Endothelial cell of umbilical vein (primary cell): Measurements from ENCODE around the gene ATP9B. TPM values are rescaled to one million over a fixed set of nuclear protein-coding genes. Genes with fewer than 3 reads are reported as not detected.

Experiments
- BruUV-seq: library from RNA; stranded (reverse); fragments of 400-500 nt; replicated peaks from 2 replicates; lab custom pipeline; 2021; lab: Mats Ljungman, UMichigan
- CTCF ChIA-PET: fragments of 300-600, 350-600 bp; sonication (Branson Sonifier 250); formaldehyde crosslinking; loops from one replicate; lab custom pipeline; 2021; ENCODE audit warnings: antibody characterized with exemption, inconsistent platforms; lab: Charles Lee
- POLR2A ChIA-PET: fragments of 300-600, 350-600 bp; sonication (Branson Sonifier 250); formaldehyde crosslinking; loops from one replicate; lab custom pipeline; 2021; ENCODE audit warnings: antibody characterized with exemption, inconsistent platforms; lab: Charles Lee
- DNase-seq: peaks from one replicate; pipeline ENCODE4 v3.0.0-alpha.2; 2011; ENCODE audit warnings: low read depth, low spot score
- FAIRE-seq: peaks from 2 replicates; lab custom pipeline; 2011; peaks lifted over from hg19 to GRCh38; lab: Jason Lieb, UNC
- H2AFZ ChIP-seq: 2 replicates; pipeline ENCODE4 v1.6.0; 2012; ENCODE audit warnings: low read depth, low read length, control low read depth, inconsistent platforms
- H3K27ac ChIP-seq: 2 replicates; pipeline ENCODE4 v1.5.1; 2011; ENCODE audit warnings: low read depth, mild to moderate bottlenecking, control low read depth, low read length, moderate library complexity; ENCODE audit not compliant: insufficient read depth
- H3K27me3 ChIP-seq, 2 experiments: 2 replicates each; pipeline versions ENCODE4 v1.6.0 to v1.6.1; 2011; ENCODE audit warnings: low read length in 2 of 2, mixed read lengths in 1 of 2; ENCODE audit not compliant: control insufficient read depth in 2 of 2, insufficient read depth in 2 of 2
- H3K36me3 ChIP-seq, 2 experiments: 2 replicates in 1 of 2; 3 replicates in 1 of 2; pipeline ENCODE4 v1.5.1; 2011; ENCODE audit warnings: low read length in 2 of 2, mild to moderate bottlenecking in 1 of 2, moderate library complexity in 1 of 2; ENCODE audit not compliant: control insufficient read depth in 2 of 2, insufficient read depth in 2 of 2; ENCODE audit errors: extremely low read depth in 1 of 2
- H3K4me1 ChIP-seq: 3 replicates; pipeline ENCODE4 v1.5.1; 2011; ENCODE audit warnings: mild to moderate bottlenecking, low read length; ENCODE audit not compliant: control insufficient read depth, insufficient read depth; ENCODE audit errors: extremely low read depth
- H3K4me2 ChIP-seq: 2 replicates; pipeline ENCODE4 v1.6.1; 2011; ENCODE audit warnings: low read length, control low read depth, mixed read lengths; ENCODE audit not compliant: insufficient read depth
- H3K4me3 ChIP-seq, 3 experiments: fragments of 200-600 bp in 1 of 3; sonication (generic), shearing (Covaris generic) in 1 of 3; replicated peaks in 1 of 3; 2 replicates each; pipeline ENCODE4 v1.5.1; 2011 to 2016; ENCODE audit warnings: control low read depth in 3 of 3, low read length in 3 of 3, mild to moderate bottlenecking in 2 of 3, inconsistent platforms in 1 of 3, low read depth in 1 of 3, moderate library complexity in 1 of 3; ENCODE audit not compliant: insufficient read depth in 1 of 3
- H3K79me2 ChIP-seq: 2 replicates; pipeline ENCODE4 v1.6.0; 2012; ENCODE audit warnings: low read length, inconsistent platforms; ENCODE audit not compliant: control insufficient read depth, insufficient read depth
- H3K9ac ChIP-seq: replicated peaks from 2 replicates; pipeline ENCODE3; 2011; ENCODE audit warnings: low read length, control low read depth; ENCODE audit not compliant: insufficient read depth; ENCODE audit errors: extremely low read depth
- H3K9me1 ChIP-seq: replicated peaks from 3 replicates; pipeline ENCODE4 v1.6.0; 2011; ENCODE audit warnings: mild to moderate bottlenecking, low read length; ENCODE audit not compliant: control insufficient read depth, insufficient read depth; ENCODE audit errors: extremely low read depth
- H3K9me3 ChIP-seq: replicated peaks from 2 replicates; pipeline ENCODE4 v1.5.1; 2012; ENCODE audit warnings: low read length, inconsistent platforms; ENCODE audit not compliant: control insufficient read depth, insufficient read depth
- H4K20me1 ChIP-seq: replicated peaks from 2 replicates; pipeline ENCODE3; 2011; ENCODE audit warnings: mild to moderate bottlenecking, low read length; ENCODE audit not compliant: control insufficient read depth, insufficient read depth; ENCODE audit errors: extremely low read depth
- EZH2 ChIP-seq: IDR thresholded peaks from 2 replicates; pipeline ENCODE4 v1.6.1; 2012; ENCODE audit warnings: borderline replicate concordance, low read depth, mild to moderate bottlenecking, moderate library complexity, low read length, inconsistent platforms; ENCODE audit not compliant: severe bottlenecking
- FOS ChIP-seq: IDR thresholded peaks from 2 replicates; pipeline ENCODE4 v1.6.1; 2011; ENCODE audit warnings: mild to moderate bottlenecking, low read length, moderate library complexity, borderline replicate concordance; ENCODE audit not compliant: insufficient read depth
- GATA2 ChIP-seq: IDR thresholded peaks from 2 replicates; pipeline ENCODE4 v1.7.0; 2011; ENCODE audit warnings: low read depth, mild to moderate bottlenecking, moderate library complexity, mixed read lengths, low read length; ENCODE audit not compliant: insufficient read length, insufficient read depth
- JUN ChIP-seq: IDR thresholded peaks from 2 replicates; pipeline ENCODE4 v1.6.1; 2011; ENCODE audit warnings: borderline replicate concordance, low read depth; ENCODE audit not compliant: insufficient read length, insufficient read depth
- MAX ChIP-seq: IDR thresholded peaks from 2 replicates; pipeline ENCODE4 v1.6.1; 2011; ENCODE audit not compliant: insufficient read depth, insufficient read length
- MYC ChIP-seq: IDR thresholded peaks from one replicate; pipeline ENCODE4 v1.6.1; 2011; ENCODE audit warnings: mild to moderate bottlenecking, low read depth, low read length
- POLR2A ChIP-seq: IDR thresholded peaks from 2 replicates; pipeline ENCODE4 v1.6.1; 2012; ENCODE audit warnings: low read depth, mild to moderate bottlenecking, control low read depth, low read length
- POLR2AphosphoS5 ChIP-seq: IDR thresholded peaks from 2 replicates; pipeline ENCODE4 v1.6.1; 2012; ENCODE audit warnings: low read depth, mild to moderate bottlenecking, control low read depth, low read length, moderate library complexity; ENCODE audit not compliant: insufficient read depth
- dilution Hi-C: fragments of 300-500 bp; cut with MboI; formaldehyde crosslinking; loops from one replicate; pipeline ENCODE4 v1.15.0; 2019; ENCODE audit warnings: low sequenced_read_pairs; ENCODE audit not compliant: extremely low pct_ligation_motif_present
- intact Hi-C: fragments of 100-400 bp; cut with micrococcal nuclease; formaldehyde crosslinking; loops from one replicate; pipeline ENCODE4 v1.10.0; 2022
- polyA plus RNA-seq, 4 experiments: library from polyadenylated mRNA; depleted of rRNA in 3 of 4; stranded (reverse) in 3 of 4; unstranded in 1 of 4; fragments of >200 nt; gene quantifications; 2 replicates each; pipeline versions ENCODE4 v1.2.1 to v1.2.3, GENCODE V29; 2011 to 2012; ENCODE audit warnings: missing spikeins in 1 of 4
- total RNA-seq: library from RNA; stranded (reverse); gene quantifications from 2 replicates; pipeline ENCODE4 v1.2.3, GENCODE V29; 2021
- TF ChIP-seq, protein P1 (sequence below), 2 donors: IDR thresholded peaks; 1 replicate in 1 of 2; 2 replicates in 1 of 2; pipeline ENCODE4 v1.5.1; 2011; ENCODE audit warnings: low read length in 2 of 2, mild to moderate bottlenecking in 2 of 2, moderate library complexity in 2 of 2, control low read depth in 1 of 2, inconsistent platforms in 1 of 2, low read depth in 1 of 2; ENCODE audit not compliant: insufficient read depth in 1 of 2; ENCODE audit errors: extremely low read depth in 1 of 2

Gene ATP9B
- total and polyA plus RNA-seq, 2 donors (not counting 3 experiments of a cell fraction or from before 2014, with no cell fraction given): 14.6 to 18.2 TPM

GRCh38 chr18:79405019-79405780 lies 336.0 kb downstream of the ATP9B start:
- dilution Hi-C loops (no loop called here), intact Hi-C loops (no loop called here)
- FAIRE-seq (no peak), DNase-seq (no peak)
- POLR2A ChIA-PET: no interaction called here
- no peak overlapping the region for H3K4me3 ChIP-seq
- H3K9me1 ChIP-seq: no peaks in the 10 kb centered on the region
- H3K9me3 ChIP-seq: no peaks in the 10 kb centered on the region
- no peaks in the 10 kb centered on the region for H3K27me3 ChIP-seq
- H3K4me1 ChIP-seq: peaks cover 36% of the 10 kb centered on the region
- peak overlapping the region; percentile 56 for H3K27ac ChIP-seq
- BruUV-seq: no TSS peak
- peak overlapping the region; percentile 11 for H2AFZ ChIP-seq
- no peak overlapping the region for H3K9ac ChIP-seq
- no peak for TF ChIP-seq JUN
- TF ChIP-seq POLR2A: no peak
- no peak for TF ChIP-seq FOS
- TF ChIP-seq EZH2: no peak
- TF ChIP-seq GATA2: no peak
- no peak for TF ChIP-seq MYC
- TF ChIP-seq POLR2AphosphoS5: no peak
- TF ChIP-seq MAX: no peak
- TF ChIP-seq, protein P1, sequence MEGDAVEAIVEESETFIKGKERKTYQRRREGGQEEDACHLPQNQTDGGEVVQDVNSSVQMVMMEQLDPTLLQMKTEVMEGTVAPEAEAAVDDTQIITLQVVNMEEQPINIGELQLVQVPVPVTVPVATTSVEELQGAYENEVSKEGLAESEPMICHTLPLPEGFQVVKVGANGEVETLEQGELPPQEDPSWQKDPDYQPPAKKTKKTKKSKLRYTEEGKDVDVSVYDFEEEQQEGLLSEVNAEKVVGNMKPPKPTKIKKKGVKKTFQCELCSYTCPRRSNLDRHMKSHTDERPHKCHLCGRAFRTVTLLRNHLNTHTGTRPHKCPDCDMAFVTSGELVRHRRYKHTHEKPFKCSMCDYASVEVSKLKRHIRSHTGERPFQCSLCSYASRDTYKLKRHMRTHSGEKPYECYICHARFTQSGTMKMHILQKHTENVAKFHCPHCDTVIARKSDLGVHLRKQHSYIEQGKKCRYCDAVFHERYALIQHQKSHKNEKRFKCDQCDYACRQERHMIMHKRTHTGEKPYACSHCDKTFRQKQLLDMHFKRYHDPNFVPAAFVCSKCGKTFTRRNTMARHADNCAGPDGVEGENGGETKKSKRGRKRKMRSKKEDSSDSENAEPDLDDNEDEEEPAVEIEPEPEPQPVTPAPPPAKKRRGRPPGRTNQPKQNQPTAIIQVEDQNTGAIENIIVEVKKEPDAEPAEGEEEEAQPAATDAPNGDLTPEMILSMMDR (IDR thresholded peaks at IDR 0.05; ENCODE audit: extremely low read depth in 1 of 2, insufficient read depth in 1 of 2, low read depth in 1 of 2, low read length in 2 of 2): no peak
- peaks cover 0 to under 1% of the 10 kb centered on the region in 2 experiments for H3K36me3 ChIP-seq
- H3K4me2 ChIP-seq: peak overlapping the region; percentile 23
- CTCF ChIA-PET: interaction anchor here (1.1 to 1.2 kb wide), 3 partner anchors 9 to 11 kb away, joined by 3 to 6 read pairs (median 3); partner anchors contain the start of gene NFATC1
- peaks cover 32% of the 10 kb centered on the region for H3K79me2 ChIP-seq
- H4K20me1 ChIP-seq: no peaks in the 10 kb centered on the region
